Neutrophil (primary cell): ENCODE measurements around the gene GABBR1.

ENCODE experiments used
- H3K27ac ChIP-seq: fragments of 200-600 bp; sonication (generic); 2 replicates; pipeline ENCODE4 v1.5.1; 2016; ENCODE audit warnings: mild to moderate bottlenecking, moderate library complexity
- H3K27me3 ChIP-seq: fragments of 200-600 bp; sonication (generic); 2 replicates; pipeline ENCODE4 v1.6.0; 2016; ENCODE audit warnings: mild to moderate bottlenecking
- H3K36me3 ChIP-seq: fragments of 200-600 bp; sonication (generic); 2 replicates; pipeline ENCODE4 v1.5.1; 2017
- H3K4me1 ChIP-seq, 2 experiments: fragments of 200-600 bp in 1 of 2; sonication (generic) in 1 of 2; 1 replicate in 1 of 2; 2 replicates in 1 of 2; pipeline versions ENCODE4 v1.5.1 to v1.6.1; 2013 to 2016; ENCODE audit warnings: low read depth in 1 of 2, low read length in 1 of 2, mild to moderate bottlenecking in 1 of 2, moderate library complexity in 1 of 2; ENCODE audit not compliant: control insufficient read depth in 1 of 2, insufficient read depth in 1 of 2
- H3K4me3 ChIP-seq, 2 experiments: fragments of 200-600 bp in 1 of 2; sonication (generic) in 1 of 2; 1 replicate in 1 of 2; 2 replicates in 1 of 2; pipeline ENCODE4 v1.5.1; 2013 to 2016; ENCODE audit warnings: low read depth in 1 of 2, low read length in 1 of 2, mild to moderate bottlenecking in 1 of 2, moderate library complexity in 1 of 2
- H3K9me3 ChIP-seq: fragments of 200-600 bp; sonication (generic); 2 replicates; pipeline ENCODE4 v1.5.1; 2016
- TF ChIP-seq, protein P1 (sequence below): fragments of 200-600 bp; sonication (generic); IDR thresholded peaks from 2 replicates; pipeline ENCODE4 v1.5.1; 2016; ENCODE audit warnings: antibody characterized with exemption

The GABBR1 gene

GRCh38 chr6:29567991-29568390 lies 65.0 kb downstream of the GABBR1 start:
- Histone ChIP-seq H3K27ac (no peak overlapping the region), H3K9me3 (no peaks in the 10 kb centered on the region), H3K36me3 (no peaks in the 10 kb centered on the region), H3K4me3 (no peak overlapping the region), H3K27me3 (peaks cover 58% of the 10 kb centered on the region), H3K4me1 (no peaks in the 10 kb centered on the region)
- TF ChIP-seq, protein P1, sequence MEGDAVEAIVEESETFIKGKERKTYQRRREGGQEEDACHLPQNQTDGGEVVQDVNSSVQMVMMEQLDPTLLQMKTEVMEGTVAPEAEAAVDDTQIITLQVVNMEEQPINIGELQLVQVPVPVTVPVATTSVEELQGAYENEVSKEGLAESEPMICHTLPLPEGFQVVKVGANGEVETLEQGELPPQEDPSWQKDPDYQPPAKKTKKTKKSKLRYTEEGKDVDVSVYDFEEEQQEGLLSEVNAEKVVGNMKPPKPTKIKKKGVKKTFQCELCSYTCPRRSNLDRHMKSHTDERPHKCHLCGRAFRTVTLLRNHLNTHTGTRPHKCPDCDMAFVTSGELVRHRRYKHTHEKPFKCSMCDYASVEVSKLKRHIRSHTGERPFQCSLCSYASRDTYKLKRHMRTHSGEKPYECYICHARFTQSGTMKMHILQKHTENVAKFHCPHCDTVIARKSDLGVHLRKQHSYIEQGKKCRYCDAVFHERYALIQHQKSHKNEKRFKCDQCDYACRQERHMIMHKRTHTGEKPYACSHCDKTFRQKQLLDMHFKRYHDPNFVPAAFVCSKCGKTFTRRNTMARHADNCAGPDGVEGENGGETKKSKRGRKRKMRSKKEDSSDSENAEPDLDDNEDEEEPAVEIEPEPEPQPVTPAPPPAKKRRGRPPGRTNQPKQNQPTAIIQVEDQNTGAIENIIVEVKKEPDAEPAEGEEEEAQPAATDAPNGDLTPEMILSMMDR: no peak

- H3K27me3 ChIP-seq: peaks cover 58% of the 10 kb centered on the region
- no peaks in the 10 kb centered on the region for H3K9me3 ChIP-seq
- TF ChIP-seq, protein P1: no peak
- H3K27ac ChIP-seq: no peak overlapping the region
- no peaks in the 10 kb centered on the region for H3K36me3 ChIP-seq
- H3K4me1 ChIP-seq: no peaks in the 10 kb centered on the region
- H3K4me3 ChIP-seq: no peak overlapping the region
Observed at GRCh38 chr6:29567541-29567940, 65.4 kb downstream of the GABBR1 start.

DNA sequence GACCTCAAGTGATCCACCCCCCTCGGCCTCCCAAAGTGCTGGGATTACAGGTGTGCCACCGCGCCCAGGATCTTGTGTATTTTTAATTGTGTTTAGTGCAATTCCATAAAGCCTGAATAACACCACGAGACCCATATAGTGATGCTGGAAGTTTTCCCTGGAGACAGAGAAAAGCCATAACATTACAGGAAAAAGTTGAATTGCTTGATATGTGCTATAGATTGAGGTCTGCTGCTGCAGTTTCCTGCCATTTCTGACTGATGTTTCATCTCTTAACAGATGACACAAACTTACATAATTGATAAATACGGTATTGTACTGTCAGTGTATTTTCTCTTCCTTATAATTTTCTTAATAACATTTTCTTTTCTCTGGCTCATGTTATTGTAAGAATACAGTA lies 66.1 kb downstream of the GABBR1 start:
- Histone ChIP-seq H3K27ac (no peak overlapping the region), H3K27me3 (peaks cover 58% of the 10 kb centered on the region), H3K4me1 (no peaks in the 10 kb centered on the region), H3K36me3 (no peaks in the 10 kb centered on the region), H3K9me3 (no peaks in the 10 kb centered on the region), H3K4me3 (no peak overlapping the region)
- TF ChIP-seq, protein P1: no peak

DNA sequence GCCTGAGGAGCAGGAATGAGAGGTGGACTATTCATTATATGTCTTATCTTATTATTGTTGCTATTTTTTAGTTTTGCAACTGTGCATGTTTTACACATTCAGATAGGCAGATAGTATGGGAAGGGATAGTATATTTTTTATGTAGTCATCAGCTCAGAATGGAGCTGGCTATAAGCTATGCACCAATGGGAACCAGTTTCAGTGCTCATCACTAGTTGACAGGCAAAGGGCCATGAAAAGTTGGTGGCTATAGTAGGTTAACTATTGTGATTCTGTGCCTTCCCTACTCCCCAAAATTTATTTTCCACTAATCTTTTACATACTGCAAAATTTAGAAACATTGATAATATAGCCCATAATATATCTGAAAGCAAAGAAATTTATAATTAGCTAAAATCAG lies 68.1 kb downstream of the GABBR1 start:
- H3K36me3 ChIP-seq: no peaks in the 10 kb centered on the region

DNA sequence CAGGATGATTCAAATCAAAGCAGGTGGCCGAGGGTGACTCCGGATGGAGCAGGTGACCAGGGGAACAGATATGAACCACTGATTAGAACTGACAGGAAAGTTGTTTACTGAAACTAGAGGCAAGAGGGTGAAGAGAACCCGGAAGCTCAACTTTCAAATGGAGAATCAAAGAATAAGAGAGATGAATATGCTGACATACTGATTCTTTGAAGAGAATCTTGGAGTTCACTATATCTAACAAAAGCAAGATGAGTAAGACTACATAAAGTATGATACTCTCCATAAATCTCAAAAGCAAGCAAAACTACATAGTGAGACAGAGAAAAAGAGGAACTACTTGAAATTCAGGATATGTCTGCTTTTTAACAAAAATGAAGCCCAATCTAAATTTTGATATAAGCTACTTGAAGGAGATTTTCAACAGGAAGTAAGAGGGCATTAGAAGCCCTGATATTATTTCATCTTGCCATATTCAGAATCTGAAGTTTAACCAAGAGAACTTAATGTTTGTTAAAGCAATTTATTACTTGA lies 69.5 kb downstream of the GABBR1 start:
- TF ChIP-seq, protein P1: no peak
- no peak overlapping the region for H3K4me3 ChIP-seq
- peaks cover 71% of the 10 kb centered on the region for H3K27me3 ChIP-seq
- H3K9me3 ChIP-seq: no peaks in the 10 kb centered on the region
- H3K27ac ChIP-seq: no peak overlapping the region
- no peaks in the 10 kb centered on the region for H3K36me3 ChIP-seq
- no peaks in the 10 kb centered on the region for H3K4me1 ChIP-seq

More for the DNA sequence above, 68.1 kb downstream of the GABBR1 start:
- H3K4me1 ChIP-seq: no peaks in the 10 kb centered on the region
- H3K9me3 ChIP-seq: no peaks in the 10 kb centered on the region
- TF ChIP-seq, protein P1: no peak
- H3K27ac ChIP-seq: no peak overlapping the region
- H3K4me3 ChIP-seq: no peak overlapping the region
- H3K27me3 ChIP-seq: peaks cover 68% of the 10 kb centered on the region
